H1 (cell line): ENCODE measurements around the gene EMC6.
A peak's percentile ranks its signal among the peaks of the same experiment; 100 is the strongest.

Experiments
- CTCF ChIP-seq, 3 experiments: IDR thresholded peaks; 1 replicate in 2 of 3; 2 replicates in 1 of 3; pipeline versions ENCODE4 v1.5.1 to v1.6.1; 2011; ENCODE audit warnings: low read length in 3 of 3, mild to moderate bottlenecking in 3 of 3, inconsistent platforms in 2 of 3, low read depth in 1 of 3, moderate library complexity in 1 of 3; ENCODE audit not compliant: insufficient read depth in 1 of 3; ENCODE audit errors: control extremely low read depth in 1 of 3
- FOSL1 ChIP-seq: IDR thresholded peaks from 2 replicates; pipeline ENCODE4 v1.6.1; 2011; ENCODE audit warnings: mild to moderate bottlenecking, low read depth, low read length, moderate library complexity; ENCODE audit not compliant: insufficient read depth
- GABPA ChIP-seq: IDR thresholded peaks from 2 replicates; pipeline ENCODE4 v1.6.1; 2011; ENCODE audit warnings: mild to moderate bottlenecking, low read length, moderate library complexity, borderline replicate concordance; ENCODE audit not compliant: insufficient read depth
- PHF8 ChIP-seq: fragments of 200-600 bp; sonication (generic); conservative IDR thresholded peaks from 2 replicates; pipeline ENCODE4 v1.7.1; 2012; ENCODE audit warnings: low read depth, mild to moderate bottlenecking, inconsistent platforms, low read length, moderate library complexity
- POLR2A ChIP-seq, 2 experiments: IDR thresholded peaks; 1 replicate in 1 of 2; 2 replicates in 1 of 2; pipeline ENCODE4 v1.6.1; 2011; ENCODE audit warnings: low read depth in 2 of 2, low read length in 2 of 2, mild to moderate bottlenecking in 2 of 2; ENCODE audit errors: control extremely low read depth in 1 of 2
- POLR2AphosphoS5 ChIP-seq: IDR thresholded peaks from 2 replicates; pipeline ENCODE4 v1.6.1; 2011; ENCODE audit warnings: low read depth, low read length
- RAD21 ChIP-seq, 2 experiments: IDR thresholded peaks in 1 of 2; conservative IDR thresholded peaks in 1 of 2; 2 replicates each; pipeline ENCODE4 v1.6.1; 2011; ENCODE audit warnings: low read depth in 2 of 2, low read length in 2 of 2, improper control_type of control experiment in 1 of 2, inconsistent platforms in 1 of 2, mild to moderate bottlenecking in 1 of 2, moderate library complexity in 1 of 2
- RBBP5 ChIP-seq: IDR thresholded peaks from 2 replicates; pipeline ENCODE4 v1.7.1; 2012; ENCODE audit warnings: low read depth, mild to moderate bottlenecking, inconsistent platforms, low read length, moderate library complexity, borderline replicate concordance
- SIX5 ChIP-seq: IDR thresholded peaks from 2 replicates; pipeline ENCODE4 v1.6.1; 2011; ENCODE audit warnings: mild to moderate bottlenecking, low read depth, low read length
- SP2 ChIP-seq: IDR thresholded peaks from 2 replicates; pipeline ENCODE4 v1.6.1; 2012; ENCODE audit warnings: mild to moderate bottlenecking, low read length, inconsistent platforms
- SUZ12 ChIP-seq: fragments of 200-600 bp; sonication (generic); IDR thresholded peaks from 2 replicates; pipeline ENCODE4 v1.6.1; 2012; ENCODE audit warnings: mild to moderate bottlenecking, inconsistent platforms, low read length, moderate library complexity, mixed read lengths
- TAF1 ChIP-seq: IDR thresholded peaks from 2 replicates; pipeline ENCODE4 v1.6.1; 2011; ENCODE audit warnings: mild to moderate bottlenecking, low read depth, low read length
- YY1 ChIP-seq: IDR thresholded peaks from 2 replicates; pipeline ENCODE4 v1.6.1; 2011; ENCODE audit warnings: low read depth, mild to moderate bottlenecking, low read length

DNA sequence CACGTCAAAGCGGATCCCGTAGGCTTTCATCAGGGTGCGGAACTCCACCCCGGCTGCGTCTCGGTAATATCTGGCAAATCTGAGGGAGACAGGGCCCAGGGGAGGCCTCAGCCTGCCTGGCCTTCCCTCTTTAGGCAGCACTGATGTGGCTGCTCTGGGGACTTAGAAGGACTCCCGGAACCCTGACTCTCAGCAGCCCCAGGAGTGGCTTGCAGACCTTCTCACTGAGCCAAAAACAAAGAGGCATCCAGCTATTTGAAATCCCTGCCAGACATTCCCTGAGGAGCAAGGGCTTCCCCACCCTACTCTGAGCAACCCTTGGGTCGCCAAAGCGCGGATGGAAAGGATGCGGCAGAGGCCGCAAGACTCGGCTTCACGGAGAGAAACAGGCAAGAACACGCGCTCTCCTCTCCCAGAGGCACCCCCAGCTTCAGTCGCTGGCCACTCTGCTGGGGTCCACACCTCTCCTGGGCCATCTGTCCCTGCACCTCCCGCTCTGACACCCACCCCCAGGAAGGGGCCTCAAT, 19.5 kb downstream of the EMC6 start:
- TF ChIP-seq CTCF (IDR thresholded peaks at IDR 0.05; ENCODE audit: control extremely low read depth in 1 of 3, insufficient read depth in 1 of 3, low read depth in 1 of 3, low read length in 3 of 3): no peak
- no peak for TF ChIP-seq TAF1
- TF ChIP-seq GABPA: no peak
- no peak for TF ChIP-seq SP2
- no peak for TF ChIP-seq YY1
- no peak for TF ChIP-seq POLR2AphosphoS5
- TF ChIP-seq RAD21 (IDR thresholded peaks at IDR 0.05 in 1 of 2, conservative IDR thresholded peaks at IDR 0.05 in 1 of 2; ENCODE audit: low read depth in 2 of 2, low read length in 2 of 2): no peak
- no peak for TF ChIP-seq PHF8
- TF ChIP-seq RBBP5: no peak
- TF ChIP-seq POLR2A (IDR thresholded peaks at IDR 0.05; ENCODE audit: control extremely low read depth in 1 of 2, low read depth in 2 of 2, low read length in 2 of 2): no peak
- TF ChIP-seq FOSL1: 0 out of 2 replicates have a peak, but pooled peaks have one; percentile 77
- TF ChIP-seq SIX5: no peak
- TF ChIP-seq SUZ12: no peak
